Measurements from ENCODE around the gene PJVK. TPM values are rescaled to one million over a fixed set of nuclear protein-coding genes. Genes with fewer than 3 reads are reported as not detected.

PJVK gene
- total RNA-seq, 1 experiment from 2014 or later: 4.3 TPM

GRCh38 chr2:178506101-178506500 is 54.9 kb downstream of the PJVK start:
- intact Hi-C loops (cut with micrococcal nuclease; ENCODE audit: unreplicated experiment): no loop called here
- H3K27ac Mint-ChIP-seq (ENCODE audit: unreplicated experiment): no peak overlapping the region
- H3K4me1 Mint-ChIP-seq (ENCODE audit: low read depth, unreplicated experiment): no peaks in the 10 kb centered on the region
- no peak for DNase-seq
- CTCF ChIA-PET: no interaction called here
- no peaks in the 10 kb centered on the region for H3K27me3 Mint-ChIP-seq (ENCODE audit: unreplicated experiment)
- H3K36me3 Mint-ChIP-seq (ENCODE audit: insufficient read depth, unreplicated experiment): peaks cover 13% of the 10 kb centered on the region
- H3K9me3 Mint-ChIP-seq (ENCODE audit: low read depth, unreplicated experiment): no peaks in the 10 kb centered on the region
- TF ChIP-seq CTCF (IDR thresholded peaks at IDR 0.05; ENCODE audit: unreplicated experiment): no peak
- no peak overlapping the region for H3K4me3 Mint-ChIP-seq (ENCODE audit: low read depth, unreplicated experiment)
- BruUV-seq (replicated peaks): no TSS peak

GRCh38 chr2:178506524-178506923 is 55.3 kb downstream of the PJVK start:
- CTCF ChIA-PET: no interaction called here
- BruUV-seq (replicated peaks): no TSS peak
- no peak for DNase-seq
- H3K9me3 Mint-ChIP-seq (ENCODE audit: low read depth, unreplicated experiment): no peaks in the 10 kb centered on the region
- no peaks in the 10 kb centered on the region for H3K27me3 Mint-ChIP-seq (ENCODE audit: unreplicated experiment)
- TF ChIP-seq CTCF (IDR thresholded peaks at IDR 0.05; ENCODE audit: unreplicated experiment): no peak
- no peak overlapping the region for H3K27ac Mint-ChIP-seq (ENCODE audit: unreplicated experiment)
- peaks cover 12% of the 10 kb centered on the region for H3K36me3 Mint-ChIP-seq (ENCODE audit: insufficient read depth, unreplicated experiment)
- intact Hi-C loops (cut with micrococcal nuclease; ENCODE audit: unreplicated experiment): no loop called here
- H3K4me3 Mint-ChIP-seq (ENCODE audit: low read depth, unreplicated experiment): no peak overlapping the region
- no peaks in the 10 kb centered on the region for H3K4me1 Mint-ChIP-seq (ENCODE audit: low read depth, unreplicated experiment)

- BruUV-seq (replicated peaks): no TSS peak
- H3K4me1 Mint-ChIP-seq (ENCODE audit: low read depth, unreplicated experiment): no peaks in the 10 kb centered on the region
- H3K27ac Mint-ChIP-seq (ENCODE audit: unreplicated experiment): no peak overlapping the region
- intact Hi-C loops (cut with micrococcal nuclease; ENCODE audit: unreplicated experiment): no loop called here
- H3K27me3 Mint-ChIP-seq (ENCODE audit: unreplicated experiment): no peaks in the 10 kb centered on the region
- CTCF ChIA-PET: no interaction called here
- TF ChIP-seq CTCF (IDR thresholded peaks at IDR 0.05; ENCODE audit: unreplicated experiment): no peak
- peaks cover 11% of the 10 kb centered on the region for H3K36me3 Mint-ChIP-seq (ENCODE audit: insufficient read depth, unreplicated experiment)
- no peak overlapping the region for H3K4me3 Mint-ChIP-seq (ENCODE audit: low read depth, unreplicated experiment)
- no peaks in the 10 kb centered on the region for H3K9me3 Mint-ChIP-seq (ENCODE audit: low read depth, unreplicated experiment)
- DNase-seq: no peak
Measured at GRCh38 chr2:178506949-178507348, 55.8 kb downstream of the PJVK start.

GRCh38 chr2:178508646-178509045 is 57.5 kb downstream of the PJVK start:
- intact Hi-C loops (cut with micrococcal nuclease; ENCODE audit: unreplicated experiment): no loop called here
- H3K36me3 Mint-ChIP-seq (ENCODE audit: insufficient read depth, unreplicated experiment): peaks cover 5% of the 10 kb centered on the region
- H3K4me1 Mint-ChIP-seq (ENCODE audit: low read depth, unreplicated experiment): no peaks in the 10 kb centered on the region
- H3K27ac Mint-ChIP-seq (ENCODE audit: unreplicated experiment): no peak overlapping the region
- no peaks in the 10 kb centered on the region for H3K9me3 Mint-ChIP-seq (ENCODE audit: low read depth, unreplicated experiment)
- CTCF ChIA-PET: interaction anchor here (0.6 kb wide), 1 partner anchor 60 kb away, joined by 3 read pairs; no protein-coding TSS in a partner anchor
- no peaks in the 10 kb centered on the region for H3K27me3 Mint-ChIP-seq (ENCODE audit: unreplicated experiment)
- H3K4me3 Mint-ChIP-seq (ENCODE audit: low read depth, unreplicated experiment): no peak overlapping the region
- TF ChIP-seq CTCF (IDR thresholded peaks at IDR 0.05; ENCODE audit: unreplicated experiment): no peak
- DNase-seq: no peak
- BruUV-seq (replicated peaks): no TSS peak

Data from Calu3 (cell line).